SK-N-SH treated with all-trans-retinoic acid at 6 μM for 48 hours (cell line): Measurements from ENCODE around the gene ZNF474.

Experiments used
- ATAC-seq: fragments of 200-7000 bp; cut with Tn5 transposase; 3 replicates; pipeline ENCODE4 v1.9.1; 2020; ENCODE audit warnings: mild to moderate bottlenecking, moderate library complexity
- ARNTL ChIP-seq: fragments of 450-650 bp; formaldehyde crosslinking; IDR thresholded peaks from 2 replicates; pipeline ENCODE4 v1.5.0; 2020; ENCODE audit warnings: low read depth, mild to moderate bottlenecking, moderate library complexity, borderline replicate concordance
- BACH2 ChIP-seq: fragments of 250-450 bp; sonication (Bioruptor Pico); IDR thresholded peaks from 2 replicates; pipeline ENCODE4 v1.9.0; 2021; ENCODE audit warnings: mild to moderate bottlenecking, borderline replicate concordance
- CREB5 ChIP-seq: fragments of 250-450 bp; sonication (Bioruptor Pico); IDR thresholded peaks from 2 replicates; pipeline ENCODE4 v1.5.1; 2020; ENCODE audit warnings: low read depth, mild to moderate bottlenecking, moderate library complexity
- CSDC2 ChIP-seq: fragments of 250-450 bp; sonication (Bioruptor Pico); IDR thresholded peaks from 2 replicates; pipeline ENCODE4 v1.5.0; 2020; ENCODE audit warnings: mild to moderate bottlenecking, moderate library complexity
- CSRNP3 ChIP-seq: fragments of 250-450 bp; sonication (Bioruptor Pico); IDR thresholded peaks from 2 replicates; pipeline ENCODE4 v1.5.1; 2021; ENCODE audit warnings: mild to moderate bottlenecking, moderate library complexity
- ESRRG ChIP-seq: fragments of 250-450 bp; sonication (Bioruptor Pico); IDR thresholded peaks from 2 replicates; pipeline ENCODE4 v1.6.1; 2021; ENCODE audit warnings: mild to moderate bottlenecking
- GLIS3 ChIP-seq: fragments of 250-450 bp; sonication (Bioruptor Pico); IDR thresholded peaks from 2 replicates; pipeline ENCODE4 v1.5.0; 2020; ENCODE audit warnings: mild to moderate bottlenecking, moderate library complexity
- ISL1 ChIP-seq: fragments of 250-450 bp; sonication (Bioruptor Pico); IDR thresholded peaks from 2 replicates; pipeline ENCODE4 v2.1.2; 2022; ENCODE audit warnings: mild to moderate bottlenecking, moderate library complexity
- OSR1 ChIP-seq: fragments of 250-450 bp; sonication (Bioruptor Pico); IDR thresholded peaks from 2 replicates; pipeline ENCODE4 v1.8.0; 2022; ENCODE audit warnings: moderate library complexity, mild to moderate bottlenecking, inconsistent platforms
- POU6F1 ChIP-seq: fragments of 250-450 bp; sonication (Bioruptor Pico); IDR thresholded peaks from 2 replicates; pipeline ENCODE4 v1.8.0; 2021; ENCODE audit warnings: low read depth, mild to moderate bottlenecking, moderate library complexity, borderline replicate concordance
- PPARA ChIP-seq: fragments of 250-450 bp; sonication (Bioruptor Pico); IDR thresholded peaks from 2 replicates; pipeline ENCODE4 v1.5.0; 2020; ENCODE audit warnings: mild to moderate bottlenecking, borderline replicate concordance
- RARB ChIP-seq: fragments of 250-450 bp; sonication (Bioruptor Pico); IDR thresholded peaks from 2 replicates; pipeline ENCODE4 v1.8.0; 2021; ENCODE audit warnings: mild to moderate bottlenecking, moderate library complexity
- SNAI2 ChIP-seq: fragments of 250-450 bp; sonication (Bioruptor Pico); IDR thresholded peaks from 2 replicates; pipeline ENCODE4 v1.5.0; 2020; ENCODE audit warnings: mild to moderate bottlenecking, moderate library complexity
- TCF4 ChIP-seq: fragments of 250-450 bp; sonication (Bioruptor Pico); IDR thresholded peaks from 2 replicates; pipeline ENCODE4 v1.8.0; 2021; ENCODE audit warnings: mild to moderate bottlenecking, moderate library complexity, borderline replicate concordance
- TOX ChIP-seq: fragments of 250-450 bp; sonication (Bioruptor Pico); IDR thresholded peaks from 2 replicates; pipeline ENCODE4 v1.8.0; 2021; ENCODE audit warnings: mild to moderate bottlenecking, moderate library complexity, borderline replicate concordance
- ZC3H10 ChIP-seq: fragments of 250-450 bp; sonication (Bioruptor Pico); IDR thresholded peaks from 2 replicates; pipeline ENCODE4 v1.5.1; 2021; ENCODE audit warnings: mild to moderate bottlenecking, moderate library complexity
- ZFP3 ChIP-seq: fragments of 250-450 bp; sonication (Bioruptor Pico); IDR thresholded peaks from 2 replicates; pipeline ENCODE4 v1.5.0; 2020; ENCODE audit warnings: mild to moderate bottlenecking, moderate library complexity
- ZFP30 ChIP-seq: fragments of 450-650 bp; formaldehyde crosslinking; IDR thresholded peaks from 2 replicates; pipeline ENCODE4 v1.5.0; 2022; ENCODE audit warnings: mild to moderate bottlenecking, moderate library complexity
- ZNF565 ChIP-seq: fragments of 450-650 bp; formaldehyde crosslinking; conservative IDR thresholded peaks from 2 replicates; pipeline ENCODE4 v1.5.0; 2020; ENCODE audit warnings: low read depth, mild to moderate bottlenecking, moderate library complexity
- ZNF70 ChIP-seq: fragments of 450-650 bp; formaldehyde crosslinking; IDR thresholded peaks from 2 replicates; pipeline ENCODE4 v1.5.0; 2020; ENCODE audit warnings: mild to moderate bottlenecking, moderate library complexity
- ZNF8 ChIP-seq: fragments of 450-650 bp; formaldehyde crosslinking; IDR thresholded peaks from 2 replicates; pipeline ENCODE4 v1.5.0; 2020; ENCODE audit warnings: mild to moderate bottlenecking, moderate library complexity

Gene ZNF474

GRCh38 chr5:122192497-122193496 is 63.5 kb downstream of the ZNF474 start:
- peak; percentile 94 for ATAC-seq
- TF ChIP-seq POU6F1 (CRISPR knock-in tag), result no peak
- no peak for TF ChIP-seq CSDC2
- no peak for TF ChIP-seq BACH2 (CRISPR knock-in tag)
- no peak for TF ChIP-seq CSRNP3 (CRISPR knock-in tag)
- TF ChIP-seq ZNF8 (CRISPR knock-in tag), result no peak
- TF ChIP-seq TCF4 (CRISPR knock-in tag), result no peak
- no peak for TF ChIP-seq TOX (CRISPR knock-in tag)
- no peak for TF ChIP-seq GLIS3 (CRISPR knock-in tag)
- no peak for TF ChIP-seq ZNF70 (CRISPR knock-in tag)
- TF ChIP-seq PPARA (CRISPR knock-in tag), result no peak
- no peak for TF ChIP-seq ZNF565 (CRISPR knock-in tag)

- ATAC-seq, result peak; percentile 93
- TF ChIP-seq GLIS3 (CRISPR knock-in tag) (no peak), RARB (CRISPR knock-in tag) (no peak), ZC3H10 (no peak), ZFP30 (CRISPR knock-in tag) (no peak), ISL1 (CRISPR knock-in tag) (no peak)
- TF ChIP-seq, all 23 proteins: peak for 0
These were observed 66.6 kb downstream of the ZNF474 start for GRCh38 chr5:122195802-122196394.

GRCh38 chr5:122199146-122199545 is 69.8 kb downstream of the ZNF474 start:
- no peak for ATAC-seq
- TF ChIP-seq BACH2 (CRISPR knock-in tag), result no peak
- TF ChIP-seq, all 23 proteins: peak for 0

- ATAC-seq, result no peak
- TF ChIP-seq ISL1 (CRISPR knock-in tag), result no peak
- no peak for TF ChIP-seq ZFP30 (CRISPR knock-in tag)
- TF ChIP-seq BACH2 (CRISPR knock-in tag), result no peak
- no peak for TF ChIP-seq ZNF8 (CRISPR knock-in tag)
- TF ChIP-seq ARNTL (CRISPR knock-in tag), result no peak
- TF ChIP-seq CSDC2, result no peak
- TF ChIP-seq ESRRG, result no peak
- no peak for TF ChIP-seq RARB (CRISPR knock-in tag)
- TF ChIP-seq SNAI2, result no peak
- no peak for TF ChIP-seq ZC3H10
- TF ChIP-seq ZNF70 (CRISPR knock-in tag), result no peak
- no peak for TF ChIP-seq POU6F1 (CRISPR knock-in tag)
- no peak for TF ChIP-seq CREB5
- TF ChIP-seq ZNF565 (CRISPR knock-in tag), result no peak
- no peak for TF ChIP-seq OSR1 (CRISPR knock-in tag)
- TF ChIP-seq ZFP3 (CRISPR knock-in tag), result no peak
- TF ChIP-seq, all 23 proteins: peak for 0
These were observed 71.1 kb downstream of the ZNF474 start for GRCh38 chr5:122200450-122200849.
